ENCODE data around the gene VPS37D. TPM values are rescaled to one million over a fixed set of nuclear protein-coding genes. Genes with fewer than 3 reads are reported as not detected.

VPS37D gene
- total RNA-seq, 4 donors from 2014 or later: 2.5 to 7.1 (median 4.0) TPM

DNA sequence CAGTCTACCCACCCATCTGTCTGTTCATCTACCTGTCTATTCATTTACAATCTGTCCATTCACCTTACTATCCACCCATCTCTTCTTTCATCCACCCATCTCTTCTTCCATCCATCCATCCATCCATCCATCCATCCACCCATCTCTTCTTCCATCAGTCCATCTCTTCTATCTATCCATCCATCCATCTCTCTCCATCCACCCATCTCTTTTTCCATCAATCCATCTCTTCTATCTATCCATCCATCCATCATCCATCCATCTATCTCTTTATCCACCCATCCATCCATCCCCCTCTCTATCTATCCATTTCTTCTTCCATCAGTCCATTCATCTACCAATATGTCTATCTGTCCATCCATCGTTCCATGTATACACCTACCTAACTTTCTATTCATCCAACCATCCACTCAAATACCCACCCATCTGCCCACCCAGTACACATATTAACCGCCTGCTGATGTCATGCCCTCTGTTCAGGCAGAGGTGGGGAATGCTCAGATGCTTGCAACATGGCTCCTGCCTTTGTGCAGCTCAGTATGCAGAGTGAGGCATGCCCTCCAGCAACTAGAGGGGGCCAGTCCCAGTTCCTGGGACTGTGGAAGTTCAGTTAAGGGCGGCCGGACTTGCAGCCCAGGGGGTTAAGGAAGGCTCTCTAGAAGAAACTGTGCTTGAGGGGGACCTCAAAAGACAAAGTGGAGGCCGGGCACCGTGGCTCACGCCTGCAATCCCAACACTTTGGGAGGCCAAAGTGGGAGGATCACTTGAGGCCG is 32.0 kb upstream of the VPS37D start:
- Histone ChIP-seq H3K36me3 (no peaks in the 10 kb centered on the region), H3K27me3 (peaks cover 0 to 30% (median 3%) of the 10 kb centered on the region in 4 donors), H3K4me3 (no peak overlapping the region), H3K27ac (replicated peaks in 1 of 4) (no peak overlapping the region), H3K4me1 (peaks cover 0 to 9% (median 7%) of the 10 kb centered on the region in 4 donors), H3K9me3 (no peaks in the 10 kb centered on the region)
- TF ChIP-seq CTCF (IDR thresholded peaks at IDR 0.05) (no peak), POLR2A (IDR thresholded peaks at IDR 0.05; ENCODE audit: low read depth) (no peak), POLR2AphosphoS5 (IDR thresholded peaks at IDR 0.05) (no peak), EP300 (IDR thresholded peaks at IDR 0.05) (no peak)
- no peak for DNase-seq (ENCODE audit: extremely low spot score)
- intact Hi-C loops (cut with DNase I): no loop called here
- WGBS: 98% methylated on average over 4 of the region's 8 CpGs

DNA sequence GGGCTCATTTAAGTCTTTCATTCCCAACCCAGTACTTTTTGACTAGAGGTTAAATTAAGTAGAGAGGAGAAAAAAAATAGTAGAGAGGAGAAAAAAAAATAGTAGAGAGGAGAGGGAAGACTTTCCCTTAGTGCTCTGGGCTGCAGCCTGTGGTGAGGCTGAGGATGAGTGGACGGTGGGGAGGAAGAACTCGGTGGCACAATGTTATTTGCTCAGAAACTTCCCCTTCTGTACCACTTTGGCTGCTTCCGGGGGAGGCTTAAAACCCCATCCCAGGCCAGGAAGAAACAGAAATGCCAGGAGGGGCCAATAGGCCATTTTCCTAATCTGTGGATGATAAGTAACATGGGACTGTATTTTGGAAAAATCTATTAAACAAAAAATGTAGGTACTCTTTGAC is 28.7 kb upstream of the VPS37D start:
- WGBS: 51% methylated on average over 3 of the region's 3 CpGs
- Histone ChIP-seq H3K36me3 (no peaks in the 10 kb centered on the region), H3K4me3 (no peak overlapping the region), H3K4me1 (peaks cover 0 to 9% (median 7%) of the 10 kb centered on the region in 4 donors), H3K27ac (replicated peaks in 1 of 4) (no peak overlapping the region), H3K9me3 (peaks cover 0 to 10% (median 5%) of the 10 kb centered on the region in 4 donors), H3K27me3 (peaks cover 0 to 33% (median under 1%) of the 10 kb centered on the region in 4 donors)
- no peak for DNase-seq (ENCODE audit: extremely low spot score)
- TF ChIP-seq POLR2A (IDR thresholded peaks at IDR 0.05; ENCODE audit: low read depth) (no peak), EP300 (IDR thresholded peaks at IDR 0.05) (no peak)
- intact Hi-C loops (cut with DNase I): no loop called here

DNA sequence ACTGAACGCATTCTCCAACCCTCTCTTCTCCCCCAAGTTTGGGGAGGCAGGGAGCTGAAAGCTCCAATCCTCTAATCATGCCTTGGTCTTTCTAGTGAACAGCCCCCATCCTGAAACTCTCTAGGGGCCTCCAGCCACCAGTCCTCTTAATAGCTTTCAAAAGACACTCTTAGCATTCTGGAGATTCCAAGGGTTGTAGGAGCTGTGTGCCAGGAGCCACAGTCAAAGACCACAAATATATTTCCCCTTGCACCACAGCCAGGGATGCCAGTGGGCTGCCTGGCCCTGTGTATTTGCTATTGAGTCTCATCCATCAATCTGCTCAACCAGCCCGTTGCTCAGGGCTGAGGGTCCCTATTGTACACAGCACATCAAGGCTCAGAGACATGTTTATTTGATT is 24.8 kb upstream of the VPS37D start:
- H3K36me3 ChIP-seq: no peaks in the 10 kb centered on the region
- no peak overlapping the region for H3K4me3 ChIP-seq
- no peak for TF ChIP-seq POLR2A (IDR thresholded peaks at IDR 0.05; ENCODE audit: low read depth)
- TF ChIP-seq CTCF (IDR thresholded peaks at IDR 0.05): no peak
- no peak for TF ChIP-seq POLR2AphosphoS5 (IDR thresholded peaks at IDR 0.05)
- TF ChIP-seq EP300 (IDR thresholded peaks at IDR 0.05): no peak
- peaks cover under 1 to 7% (median 6%) of the 10 kb centered on the region in 4 donors for H3K4me1 ChIP-seq
- DNase-seq (ENCODE audit: extremely low spot score): no peak
- peaks cover 0 to 10% (median 5%) of the 10 kb centered on the region in 4 donors for H3K9me3 ChIP-seq
- intact Hi-C loops (cut with DNase I): no loop called here
- peaks cover under 1 to 67% (median 13%) of the 10 kb centered on the region in 4 donors for H3K27me3 ChIP-seq
- no peak overlapping the region for H3K27ac ChIP-seq (replicated peaks in 1 of 4)
- WGBS: 37% methylated on average over 2 of the region's 2 CpGs

- Histone ChIP-seq H3K36me3 (no peaks in the 10 kb centered on the region), H3K4me1 (peaks cover 5 to 12% (median 11%) of the 10 kb centered on the region in 4 donors), H3K27ac (replicated peaks in 1 of 4) (no peak overlapping the region), H3K27me3 (peaks cover 4 to 86% (median 17%) of the 10 kb centered on the region in 4 donors), H3K4me3 (no peak overlapping the region), H3K9me3 (peaks cover 0 to 10% (median 5%) of the 10 kb centered on the region in 4 donors)
- intact Hi-C loops (cut with DNase I): no loop called here
- 65% methylated on average over 5 of the region's 5 CpGs for WGBS
- DNase-seq (ENCODE audit: extremely low spot score): no peak
- no peak for TF ChIP-seq EP300 (IDR thresholded peaks at IDR 0.05)
- TF ChIP-seq POLR2A (IDR thresholded peaks at IDR 0.05; ENCODE audit: low read depth): no peak
- TF ChIP-seq POLR2AphosphoS5 (IDR thresholded peaks at IDR 0.05): no peak
- no peak for TF ChIP-seq CTCF (IDR thresholded peaks at IDR 0.05)
Measured at GRCh38 chr7:73644688-73645286, 22.8 kb upstream of the VPS37D start.

DNA sequence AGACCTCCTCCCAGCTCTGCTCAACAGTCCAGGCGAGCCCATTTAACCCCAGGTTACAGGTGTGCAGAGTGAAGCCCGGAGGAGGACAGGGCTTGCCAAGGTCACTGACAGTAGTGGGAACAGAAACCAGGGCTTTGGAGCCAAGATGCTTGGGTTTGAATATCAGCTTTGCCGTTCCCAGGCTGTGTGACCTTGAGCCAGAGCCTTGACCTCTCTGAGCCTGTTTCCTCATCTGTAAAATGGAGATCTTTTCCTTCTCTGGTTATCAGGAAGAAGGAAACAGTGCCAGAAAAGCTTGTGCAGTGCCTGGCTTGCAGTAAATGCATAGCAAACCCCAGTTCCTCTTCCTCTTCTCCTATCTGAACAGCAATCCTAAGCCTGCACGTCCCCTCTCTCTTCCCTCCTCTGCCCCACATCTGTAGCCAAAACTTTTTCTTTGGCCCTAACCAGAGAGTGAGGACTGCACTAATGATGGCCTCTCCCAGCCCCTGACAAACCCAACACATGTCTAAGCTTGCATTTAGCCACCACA is 21.9 kb upstream of the VPS37D start:
- 50% methylated on average over 4 of the region's 4 CpGs for WGBS
- Histone ChIP-seq H3K9me3 (peaks cover 0 to 10% (median 5%) of the 10 kb centered on the region in 4 donors), H3K36me3 (no peaks in the 10 kb centered on the region), H3K27ac (replicated peaks in 1 of 4) (no peak overlapping the region), H3K27me3 (peaks cover 4 to 94% (median 17%) of the 10 kb centered on the region in 4 donors), H3K4me1 (peaks cover 5 to 12% (median 11%) of the 10 kb centered on the region in 4 donors), H3K4me3 (no peak overlapping the region)
- intact Hi-C loops (cut with DNase I): no loop called here
- DNase-seq (ENCODE audit: extremely low spot score): no peak
- no peak for TF ChIP-seq POLR2AphosphoS5 (IDR thresholded peaks at IDR 0.05)
- TF ChIP-seq POLR2A (IDR thresholded peaks at IDR 0.05; ENCODE audit: low read depth): no peak
- TF ChIP-seq CTCF (IDR thresholded peaks at IDR 0.05): no peak
- TF ChIP-seq EP300 (IDR thresholded peaks at IDR 0.05): no peak
